Fibroblast of villous mesenchyme (primary cell): Measurements from ENCODE around the gene OLIG1. TPM values are rescaled to one million over a fixed set of nuclear protein-coding genes. Genes with fewer than 3 reads are reported as not detected.

Experiments used
- DNase-seq: peaks from one replicate; pipeline ENCODE4 v3.0.0-alpha.2; 2010; ENCODE audit warnings: low read depth
- H3K4me3 ChIP-seq: 2 replicates; pipeline ENCODE4 v1.5.1; 2011; ENCODE audit warnings: low read depth, mild to moderate bottlenecking, low read length
- total RNA-seq: library from RNA; depleted of rRNA; stranded (reverse); fragments of >200 nt; gene quantifications from 2 replicates; pipeline ENCODE4 v1.2.3, GENCODE V29; 2012
- TF ChIP-seq, protein P1 (sequence below): IDR thresholded peaks from 2 replicates; pipeline ENCODE4 v1.5.1; 2012; ENCODE audit warnings: low read depth, mild to moderate bottlenecking, low read length; ENCODE audit not compliant: insufficient read depth

The OLIG1 gene
- total RNA-seq, 1 donor: not detected

DNA sequence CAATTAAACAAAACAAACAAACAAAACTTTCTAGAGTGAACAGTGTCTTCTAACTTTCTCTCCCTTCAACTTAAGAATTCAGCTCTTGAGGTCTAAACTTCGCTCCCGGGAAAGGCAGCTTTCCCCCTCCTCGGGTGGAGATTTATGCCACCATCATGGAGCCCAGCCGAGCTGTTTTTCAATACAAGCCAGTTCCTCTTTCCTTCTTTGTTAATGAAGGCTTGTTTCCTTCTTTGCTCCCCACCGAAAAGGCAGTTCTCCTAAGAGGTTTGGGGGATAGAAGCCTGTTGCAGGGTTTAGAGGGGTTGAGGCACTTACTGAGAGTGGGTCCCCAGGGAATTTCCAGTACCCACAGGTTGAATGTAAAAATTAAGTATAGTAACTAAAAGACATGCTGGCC is 26.5 kb downstream of the OLIG1 start:
- no peak overlapping the region for H3K4me3 ChIP-seq
- DNase-seq: no peak
- TF ChIP-seq, protein P1, sequence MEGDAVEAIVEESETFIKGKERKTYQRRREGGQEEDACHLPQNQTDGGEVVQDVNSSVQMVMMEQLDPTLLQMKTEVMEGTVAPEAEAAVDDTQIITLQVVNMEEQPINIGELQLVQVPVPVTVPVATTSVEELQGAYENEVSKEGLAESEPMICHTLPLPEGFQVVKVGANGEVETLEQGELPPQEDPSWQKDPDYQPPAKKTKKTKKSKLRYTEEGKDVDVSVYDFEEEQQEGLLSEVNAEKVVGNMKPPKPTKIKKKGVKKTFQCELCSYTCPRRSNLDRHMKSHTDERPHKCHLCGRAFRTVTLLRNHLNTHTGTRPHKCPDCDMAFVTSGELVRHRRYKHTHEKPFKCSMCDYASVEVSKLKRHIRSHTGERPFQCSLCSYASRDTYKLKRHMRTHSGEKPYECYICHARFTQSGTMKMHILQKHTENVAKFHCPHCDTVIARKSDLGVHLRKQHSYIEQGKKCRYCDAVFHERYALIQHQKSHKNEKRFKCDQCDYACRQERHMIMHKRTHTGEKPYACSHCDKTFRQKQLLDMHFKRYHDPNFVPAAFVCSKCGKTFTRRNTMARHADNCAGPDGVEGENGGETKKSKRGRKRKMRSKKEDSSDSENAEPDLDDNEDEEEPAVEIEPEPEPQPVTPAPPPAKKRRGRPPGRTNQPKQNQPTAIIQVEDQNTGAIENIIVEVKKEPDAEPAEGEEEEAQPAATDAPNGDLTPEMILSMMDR: no peak

GRCh38 chr21:33099131-33099530 is 29.2 kb downstream of the OLIG1 start:
- no peak overlapping the region for H3K4me3 ChIP-seq
- TF ChIP-seq, protein P1: no peak
- DNase-seq: no peak

DNA sequence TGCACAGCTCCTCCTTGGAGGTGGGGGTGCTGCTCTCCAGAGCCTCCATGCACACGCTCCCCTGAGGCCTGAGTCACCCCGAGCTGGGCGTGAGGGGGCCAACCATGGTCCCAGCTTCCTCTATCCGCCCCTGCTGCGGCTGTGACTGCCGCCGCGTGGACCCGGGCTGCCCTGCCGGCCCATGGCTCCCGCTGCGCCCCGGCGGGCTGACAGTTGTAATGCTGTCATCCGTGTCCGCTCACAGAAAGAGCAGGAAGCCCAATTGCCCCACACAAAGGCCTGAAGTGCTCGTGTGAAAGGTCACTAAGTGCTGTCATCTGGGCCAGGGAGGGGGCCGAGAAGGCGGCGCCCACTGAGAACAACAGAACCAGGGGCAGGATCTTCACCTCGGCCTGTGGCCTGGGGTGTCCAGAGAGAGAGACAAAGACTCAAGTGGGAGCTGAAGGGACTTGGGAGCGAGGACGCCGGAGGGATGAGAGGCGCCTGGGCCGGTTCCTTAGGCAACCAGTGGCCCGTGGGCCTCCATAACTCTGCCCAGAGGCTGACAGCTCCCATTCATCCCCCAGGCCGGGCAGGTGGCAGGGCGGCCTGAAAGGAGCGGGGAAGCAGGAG is 31.5 kb downstream of the OLIG1 start:
- no peak for DNase-seq
- no peak overlapping the region for H3K4me3 ChIP-seq
- TF ChIP-seq, protein P1: no peak

- DNase-seq: no peak
- H3K4me3 ChIP-seq: no peak overlapping the region
- TF ChIP-seq, protein P1: no peak
Observed at GRCh38 chr21:33105088-33105487, 35.1 kb downstream of the OLIG1 start.

- TF ChIP-seq, protein P1: no peak
- H3K4me3 ChIP-seq: no peak overlapping the region
- DNase-seq: no peak
Observed at GRCh38 chr21:33108228-33108627, 38.3 kb downstream of the OLIG1 start.

DNA sequence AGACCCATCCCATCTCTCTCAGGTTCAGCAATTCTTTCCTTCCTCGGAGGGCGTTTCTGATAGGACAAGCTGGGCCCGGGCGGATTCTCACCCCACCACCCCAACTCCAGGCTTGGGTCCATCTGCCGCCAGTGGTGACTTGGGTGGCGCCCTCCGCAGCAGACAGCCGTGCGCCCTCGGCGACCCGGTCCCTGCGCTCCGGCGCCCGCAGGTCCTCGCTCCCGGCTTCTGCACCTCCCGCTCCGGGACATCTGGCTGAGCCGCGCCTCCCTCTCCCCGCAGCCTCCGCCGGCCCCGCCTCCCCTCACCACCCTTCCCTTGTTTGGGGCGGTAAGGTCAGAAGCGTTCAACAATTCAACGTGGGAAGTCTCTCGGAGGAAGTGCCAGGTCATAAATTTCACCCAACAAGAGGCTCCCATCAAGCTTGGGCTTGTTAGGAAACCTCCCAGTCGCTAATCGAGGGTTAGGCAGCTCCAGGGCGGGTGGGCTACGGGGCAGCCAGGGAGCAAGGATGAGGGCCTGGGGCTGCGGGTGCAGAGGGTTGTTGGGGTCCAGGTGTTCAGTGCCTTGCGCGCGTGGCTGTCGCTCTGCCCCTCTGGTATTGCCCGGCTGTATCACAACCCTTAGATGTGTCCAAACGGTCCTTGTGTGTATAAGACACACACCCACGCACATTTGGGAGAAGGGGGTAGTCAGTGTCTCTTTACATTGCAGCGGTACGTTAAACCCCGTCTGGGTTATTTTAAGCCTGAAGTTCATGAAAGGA is 39.8 kb downstream of the OLIG1 start:
- DNase-seq: no peak
- TF ChIP-seq, protein P1: no peak
- H3K4me3 ChIP-seq: no peak overlapping the region

- DNase-seq: no peak
- no peak overlapping the region for H3K4me3 ChIP-seq
- TF ChIP-seq, protein P1: no peak
Observed at GRCh38 chr21:33110340-33110715, 40.4 kb downstream of the OLIG1 start.
